SK-N-MC (cell line): ENCODE data around the gene METRNL.

Source experiments
- EZH2 ChIP-seq: fragments of 200-600 bp; sonication (generic); IDR thresholded peaks from one replicate; pipeline ENCODE4 v1.6.1; 2017; ENCODE audit warnings: antibody characterized with exemption
- FOXP2 ChIP-seq: optimal IDR thresholded peaks from 2 replicates; pipeline ENCODE3; 2011; ENCODE audit warnings: mild to moderate bottlenecking, moderate library complexity; ENCODE audit not compliant: insufficient read depth; ENCODE audit errors: extremely low read length, control extremely low read depth
- POLR2AphosphoS5 ChIP-seq: IDR thresholded peaks from 2 replicates; pipeline ENCODE4 v1.6.1; 2012; ENCODE audit warnings: mild to moderate bottlenecking, low read depth, low read length, borderline replicate concordance

GRCh38 chr17:83037084-83037873 lies 42.1 kb upstream of the METRNL start:
- TF ChIP-seq POLR2AphosphoS5 (no peak), EZH2 (no peak), FOXP2 (no peak)
